Medulla oblongata (tissue), 1 donor: ENCODE data around the gene TMEM174.

Source experiments
- DNase-seq: peaks from one replicate; pipeline ENCODE4 v3.0.0-alpha.2; 2015; ENCODE audit errors: extremely low spot score

TMEM174 gene

GRCh38 chr5:73153513-73153912 is 19.5 kb upstream of the TMEM174 start:
- DNase-seq: peak; percentile 7

DNA sequence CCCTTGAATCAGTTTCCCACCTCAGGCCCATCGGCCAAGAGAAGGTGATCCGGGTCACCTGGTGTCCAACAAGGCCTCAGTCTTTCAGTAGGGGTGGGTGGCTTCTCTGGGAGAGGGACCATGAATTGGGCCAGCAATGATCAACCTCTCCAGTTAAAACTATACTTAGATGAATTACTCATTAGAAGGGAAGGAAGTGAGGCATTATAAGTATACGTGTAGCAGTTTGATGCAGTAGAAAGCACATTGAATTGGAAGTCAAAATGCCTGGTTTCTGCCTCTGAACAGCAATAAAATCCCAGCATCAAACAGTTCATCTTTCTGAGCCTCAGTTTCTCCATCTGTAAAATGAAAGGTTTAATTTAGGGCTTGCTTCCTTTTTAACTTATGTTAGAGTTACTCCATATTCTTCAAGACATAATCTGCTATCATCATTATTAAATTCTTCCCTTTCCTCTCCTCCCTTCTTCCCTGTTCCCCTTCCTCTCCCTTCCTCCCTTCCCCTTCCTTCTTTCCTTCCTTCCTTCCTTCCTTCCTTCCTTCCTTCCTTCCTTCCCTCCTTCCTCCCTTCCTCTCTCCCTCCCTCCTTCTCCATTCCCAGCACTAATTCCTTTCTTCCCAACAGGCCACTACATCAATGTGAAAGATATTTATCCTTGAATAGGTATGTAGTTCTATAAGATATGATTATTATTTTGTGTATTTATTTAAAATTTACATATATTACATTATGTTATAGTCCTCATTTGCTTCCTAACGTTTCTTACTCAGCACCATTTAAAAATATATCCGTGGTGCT is 18.6 kb upstream of the TMEM174 start:
- DNase-seq: no peak

DNA sequence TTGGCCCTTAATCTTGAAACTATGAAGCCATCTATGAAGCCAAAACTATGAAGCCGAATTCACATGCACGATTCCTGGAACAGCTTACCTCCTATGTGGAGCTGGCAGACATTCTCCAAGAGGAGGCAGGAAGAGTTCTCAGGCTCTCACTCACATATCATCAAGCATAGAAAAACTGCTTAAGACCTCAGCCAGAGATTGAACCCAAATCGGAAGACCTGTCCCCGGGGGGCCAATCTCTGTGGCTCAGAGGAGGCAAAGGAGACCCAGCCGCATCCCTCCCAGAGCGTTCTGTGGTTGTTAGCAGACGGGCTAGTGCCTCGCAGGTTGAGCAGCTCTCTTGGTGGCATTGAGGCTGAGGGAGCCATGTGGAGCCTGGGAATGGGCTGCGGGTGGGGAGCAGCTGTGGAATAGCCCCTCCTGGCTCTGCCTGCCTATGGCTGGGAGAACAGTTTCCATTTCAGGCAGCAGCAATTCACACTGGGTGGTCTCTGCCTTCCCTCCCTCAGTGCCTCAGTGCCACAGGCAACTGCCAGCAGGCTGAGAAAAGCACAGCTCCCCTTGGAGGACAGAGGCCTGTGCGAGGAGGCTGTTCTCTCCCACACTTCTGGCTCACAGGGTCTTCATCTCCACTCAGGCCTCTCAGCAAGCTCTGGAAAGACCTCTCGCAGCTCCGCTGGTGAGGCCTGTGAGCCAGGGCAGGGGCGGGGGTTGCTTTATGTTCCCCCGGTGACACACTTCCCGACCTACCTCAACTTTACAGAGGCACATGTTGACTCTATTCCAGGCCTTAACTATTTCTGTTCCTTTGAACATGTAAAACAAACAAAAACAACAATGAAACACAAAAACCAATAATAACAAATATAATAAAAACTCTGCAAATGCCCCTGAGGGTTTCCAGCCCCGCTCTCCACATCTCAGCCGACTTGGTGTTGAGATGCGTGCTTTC is 17.4 kb upstream of the TMEM174 start:
- DNase-seq: no peak

DNA sequence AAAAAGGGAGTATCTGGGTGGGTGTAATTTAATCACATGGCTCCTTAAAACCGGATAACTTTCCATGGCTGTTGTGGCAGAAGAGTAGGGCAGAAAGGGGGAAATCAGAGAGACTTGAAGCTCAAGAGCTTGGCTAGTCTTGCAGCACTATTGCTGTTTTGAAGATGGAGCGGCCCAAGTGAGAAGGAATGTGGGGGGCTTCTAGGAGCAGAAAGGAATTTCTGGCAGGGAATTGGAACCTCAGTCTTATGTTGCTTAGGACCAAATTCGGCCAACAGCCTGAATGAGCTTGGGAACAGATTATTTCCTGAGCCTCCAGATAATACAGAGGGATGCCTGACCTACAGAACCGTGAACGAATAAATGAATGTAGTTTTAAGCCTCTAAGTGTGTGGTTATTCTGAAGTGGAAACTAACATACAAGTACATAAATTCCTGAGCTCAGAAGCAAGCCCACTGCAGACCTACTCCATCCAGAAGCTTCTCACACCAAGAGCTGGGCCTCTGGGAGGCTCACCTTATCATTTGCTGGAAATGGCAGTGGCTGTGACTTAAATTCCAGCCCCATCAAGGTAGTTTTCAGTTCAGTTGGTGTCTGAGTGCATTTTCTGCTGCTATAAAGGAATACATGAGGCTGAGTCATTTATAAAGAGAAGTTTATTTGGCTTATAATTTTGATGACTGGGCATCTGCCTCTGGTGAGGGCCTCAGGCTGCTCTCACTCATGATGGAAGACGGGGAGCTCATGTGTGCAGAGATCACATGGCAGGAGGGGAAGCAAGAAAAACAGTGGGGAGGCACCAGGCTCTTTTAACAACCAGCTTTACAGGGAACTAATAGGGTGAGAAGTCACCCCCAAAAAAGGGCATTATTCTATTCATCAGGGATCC is 15.3 kb upstream of the TMEM174 start:
- DNase-seq: no peak

DNA sequence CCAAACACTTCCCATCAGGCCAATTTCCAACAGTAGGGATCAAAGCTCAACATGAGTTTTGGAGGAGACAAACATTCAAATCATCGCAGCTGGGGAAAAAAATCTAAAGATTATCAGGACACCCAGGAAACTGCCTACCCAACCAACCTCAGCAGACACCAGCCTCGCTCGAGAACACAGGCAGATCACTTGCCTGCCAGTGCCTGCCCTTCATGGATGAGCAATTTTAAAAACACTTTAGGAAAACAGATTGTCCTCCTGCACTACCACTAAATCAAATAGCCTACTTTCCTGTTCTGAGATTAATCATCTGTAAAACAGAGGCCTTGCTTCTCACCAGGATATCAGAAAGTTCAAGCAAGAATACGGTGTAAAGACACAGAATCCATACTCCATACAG is 14.7 kb upstream of the TMEM174 start:
- DNase-seq: no peak

GRCh38 chr5:73160239-73160671 is 12.7 kb upstream of the TMEM174 start:
- DNase-seq: no peak

DNA sequence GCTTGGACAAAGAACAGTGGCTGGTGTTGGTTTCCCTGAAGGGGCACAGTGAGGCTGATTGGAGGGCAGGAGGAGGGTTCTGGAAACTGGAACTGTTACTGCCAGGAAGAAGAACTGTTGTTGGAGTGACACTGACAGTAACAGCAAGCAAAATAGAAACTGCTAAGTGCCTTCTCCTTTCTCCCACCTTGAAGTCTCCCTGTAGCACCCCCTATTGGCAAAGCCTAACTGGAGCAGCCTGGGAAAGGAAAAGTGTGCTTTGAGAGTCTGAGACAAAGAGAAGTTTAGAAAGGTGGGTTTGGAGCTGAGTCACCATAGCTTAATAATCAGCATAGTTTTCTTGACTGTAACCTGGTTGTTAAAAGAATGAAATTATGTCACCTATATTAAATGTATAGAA is 2.5 kb upstream of the TMEM174 start:
- DNase-seq: peak; percentile 11

GRCh38 chr5:73171495-73171894 is 1.5 kb upstream of the TMEM174 start:
- DNase-seq: no peak

DNA sequence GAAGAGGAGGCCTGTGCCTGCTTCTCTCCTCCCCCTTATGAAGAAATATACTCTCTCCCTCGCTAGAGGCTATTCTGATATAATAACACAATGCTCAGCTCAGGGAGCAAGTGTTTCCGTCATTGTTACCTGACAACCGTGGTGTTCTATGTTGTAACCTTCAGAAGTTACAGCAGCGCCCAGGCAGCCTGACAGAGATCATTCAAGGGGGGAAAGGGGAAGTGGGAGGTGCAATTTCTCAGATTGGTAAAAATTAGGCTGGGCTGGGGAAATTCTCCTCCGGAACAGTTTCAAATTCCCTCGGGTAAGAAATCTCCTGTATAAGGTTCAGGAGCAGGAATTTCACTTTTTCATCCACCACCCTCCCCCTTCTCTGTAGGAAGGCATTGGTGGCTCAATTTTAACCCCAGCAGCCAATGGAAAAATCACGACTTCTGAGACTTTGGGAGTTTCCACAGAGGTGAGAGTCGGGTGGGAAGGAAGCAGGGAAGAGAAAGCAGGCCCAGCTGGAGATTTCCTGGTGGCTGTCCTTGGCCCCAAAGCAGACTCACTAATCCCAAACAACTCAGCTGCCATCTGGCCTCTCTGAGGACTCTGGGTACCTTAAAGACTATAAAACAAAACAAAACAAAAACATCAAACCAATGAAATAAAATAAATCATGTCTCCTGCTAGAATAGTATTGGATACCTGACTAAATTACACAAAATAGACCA is 1.3 kb downstream of the TMEM174 start:
- DNase-seq: no peak

DNA sequence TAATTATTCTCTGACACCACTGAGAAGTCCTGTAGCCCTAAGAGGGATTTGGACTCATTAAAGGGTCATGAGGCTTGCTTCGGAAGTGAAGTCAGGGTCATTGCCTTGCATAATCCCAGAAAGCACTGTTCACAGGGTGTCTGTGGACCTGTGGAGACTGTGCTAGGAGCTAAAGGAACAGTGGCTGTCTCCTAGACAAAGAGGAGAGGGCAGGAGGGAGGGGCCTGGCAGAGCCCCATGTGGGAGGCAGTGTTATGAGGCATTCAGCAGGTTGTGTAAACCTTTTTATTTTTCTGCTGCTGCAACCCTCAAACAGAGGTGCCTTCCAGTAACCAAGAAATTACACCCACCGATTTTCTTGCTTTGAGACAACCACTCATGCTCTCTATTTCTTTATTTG is 3.3 kb downstream of the TMEM174 start:
- no peak for DNase-seq

- DNase-seq: no peak
Measured at GRCh38 chr5:73178265-73178664, 5.3 kb downstream of the TMEM174 start.

- no peak for DNase-seq
Measured at GRCh38 chr5:73179730-73180129, 6.7 kb downstream of the TMEM174 start.

DNA sequence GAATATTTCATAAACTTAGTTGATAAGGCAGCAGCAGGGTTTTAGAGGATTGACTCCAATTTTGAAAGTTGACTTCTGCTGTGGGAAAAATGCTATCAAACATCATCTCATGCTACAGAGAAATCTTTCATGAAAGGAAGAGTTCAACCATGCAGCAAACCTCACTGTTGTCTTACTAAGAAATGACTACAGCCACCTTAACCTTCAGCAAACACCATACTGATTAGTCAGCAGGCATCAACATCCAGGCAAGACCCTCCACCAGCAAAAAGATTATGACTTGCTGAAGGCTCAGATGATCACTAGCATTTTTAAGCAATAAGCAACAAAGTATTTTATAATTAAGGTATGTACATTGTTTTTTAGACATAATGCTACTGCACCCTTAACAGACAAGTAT is 7.6 kb downstream of the TMEM174 start:
- DNase-seq: no peak

DNA sequence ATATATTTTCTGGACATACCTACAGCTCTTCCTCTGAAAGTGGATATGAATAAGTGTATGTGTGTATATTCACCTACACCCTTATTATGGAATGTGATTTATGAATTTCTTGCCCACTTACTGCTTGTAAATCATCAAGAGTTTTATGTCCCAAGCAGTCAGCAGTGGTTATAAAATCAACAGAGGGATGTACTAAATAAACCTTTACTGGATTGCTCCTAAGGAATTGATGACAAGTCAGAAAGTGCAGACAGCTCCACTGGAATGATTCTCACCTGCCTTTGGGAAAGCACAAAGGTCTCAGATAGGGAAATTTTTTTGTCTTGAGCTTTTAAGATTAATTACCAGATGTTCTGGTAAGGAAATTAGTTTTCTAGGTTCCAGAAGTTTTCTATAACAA is 9.3 kb downstream of the TMEM174 start:
- no peak for DNase-seq

DNA sequence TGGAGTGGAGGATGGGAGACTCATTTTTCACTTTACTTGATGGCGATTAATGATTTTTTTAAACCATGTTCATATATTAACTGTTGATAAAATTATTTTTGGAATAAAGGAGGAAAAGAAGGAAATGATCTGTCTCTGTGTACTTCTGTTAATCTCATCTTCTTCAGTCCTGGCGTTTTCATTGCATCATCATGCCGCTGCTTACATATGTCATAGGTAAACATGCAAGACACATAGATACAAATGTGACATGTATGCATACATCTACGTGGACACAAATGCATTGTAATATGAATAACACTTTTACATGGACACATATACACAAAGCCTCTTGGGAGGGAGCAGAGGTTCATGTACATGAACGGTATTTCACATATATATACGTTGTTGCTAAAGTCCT is 10.0 kb downstream of the TMEM174 start:
- DNase-seq: no peak

- DNase-seq: no peak
Measured at GRCh38 chr5:73183481-73183891, 10.5 kb downstream of the TMEM174 start.

DNA sequence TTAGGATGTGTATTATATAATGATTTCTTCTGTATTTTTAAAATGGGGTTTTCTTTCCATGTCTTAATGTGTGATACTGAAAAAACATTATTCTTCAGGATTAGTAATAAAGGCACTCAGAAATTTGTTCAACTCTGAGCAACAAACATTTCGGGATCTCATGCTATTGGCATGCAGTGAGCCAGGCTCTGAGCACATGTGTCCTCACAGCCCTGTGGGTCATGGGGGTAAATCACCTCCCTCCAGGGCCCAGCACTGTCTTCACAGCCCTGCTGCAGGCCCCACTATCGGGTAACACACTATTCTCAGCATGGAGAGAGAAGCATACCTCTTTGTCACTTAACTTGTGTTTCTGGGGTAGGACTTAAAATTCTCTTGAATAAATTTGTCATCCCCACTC is 14.0 kb downstream of the TMEM174 start:
- no peak for DNase-seq

DNA sequence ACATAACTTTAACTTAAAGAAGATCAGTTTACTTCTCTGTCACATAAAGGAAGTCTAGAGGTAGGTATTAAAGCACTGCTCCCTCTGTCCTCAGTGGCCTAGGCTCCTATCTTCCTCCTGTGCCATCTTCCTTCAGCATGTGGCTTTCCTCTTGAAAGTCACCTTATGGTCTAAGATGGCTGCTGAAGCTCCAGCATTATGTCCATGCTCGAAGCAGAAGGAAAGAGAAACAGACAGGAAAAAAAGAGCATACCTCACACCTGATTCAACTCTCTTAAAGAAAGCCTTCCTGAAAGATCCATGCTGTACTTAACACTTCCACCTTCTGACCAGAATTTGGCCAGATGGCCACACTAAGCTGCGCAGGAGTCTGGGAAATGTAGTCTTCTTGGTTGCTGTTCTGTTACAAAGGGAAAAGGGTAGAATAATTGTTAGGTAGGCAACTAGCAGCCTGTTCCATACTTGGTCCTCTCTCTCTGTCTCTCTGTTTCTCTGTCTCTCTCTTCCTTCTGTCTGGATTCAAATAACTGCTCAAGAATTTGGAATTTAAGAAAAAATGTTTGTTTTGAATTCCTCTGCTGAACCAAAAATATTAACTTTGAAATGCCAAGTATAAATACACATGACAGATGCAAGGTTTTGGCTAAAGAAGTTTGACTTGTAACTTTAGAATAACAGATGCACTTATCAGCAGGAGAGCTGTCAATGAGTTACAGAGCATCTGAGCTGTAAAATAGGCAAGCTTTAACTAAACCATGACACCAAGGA is 16.0 kb downstream of the TMEM174 start:
- DNase-seq: no peak

GRCh38 chr5:73189871-73190376 is 16.9 kb downstream of the TMEM174 start:
- DNase-seq: peak; percentile 67

DNA sequence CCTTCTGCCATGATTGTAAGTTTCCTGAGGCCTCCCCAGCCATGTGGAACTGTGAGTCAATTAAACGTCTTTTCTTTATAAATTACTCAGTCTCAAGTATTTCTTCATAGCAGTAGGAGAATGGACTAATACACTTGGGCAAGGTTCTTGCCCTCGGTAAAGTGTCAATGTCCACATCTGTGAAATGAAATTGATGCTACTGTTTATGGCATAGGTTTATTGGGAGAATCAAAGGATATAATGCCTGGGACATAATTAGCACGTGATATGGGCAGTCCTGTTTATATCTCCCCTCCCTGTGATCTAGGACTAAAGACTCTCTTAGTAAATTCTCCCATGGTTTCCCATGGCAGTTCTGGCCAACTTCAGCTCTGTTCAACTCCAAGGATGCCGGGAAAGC is 19.4 kb downstream of the TMEM174 start:
- DNase-seq: no peak
